HG03066 (cell line): ENCODE results near the gene CSNK1G1.

Source experiments
- ATAC-seq: cut with Tn5 transposase; IDR thresholded peaks from one replicate; pipeline ENCODE4 v1.9.1; 2021; ENCODE audit warnings: low read depth; ENCODE audit not compliant: unreplicated experiment

Gene CSNK1G1

DNA sequence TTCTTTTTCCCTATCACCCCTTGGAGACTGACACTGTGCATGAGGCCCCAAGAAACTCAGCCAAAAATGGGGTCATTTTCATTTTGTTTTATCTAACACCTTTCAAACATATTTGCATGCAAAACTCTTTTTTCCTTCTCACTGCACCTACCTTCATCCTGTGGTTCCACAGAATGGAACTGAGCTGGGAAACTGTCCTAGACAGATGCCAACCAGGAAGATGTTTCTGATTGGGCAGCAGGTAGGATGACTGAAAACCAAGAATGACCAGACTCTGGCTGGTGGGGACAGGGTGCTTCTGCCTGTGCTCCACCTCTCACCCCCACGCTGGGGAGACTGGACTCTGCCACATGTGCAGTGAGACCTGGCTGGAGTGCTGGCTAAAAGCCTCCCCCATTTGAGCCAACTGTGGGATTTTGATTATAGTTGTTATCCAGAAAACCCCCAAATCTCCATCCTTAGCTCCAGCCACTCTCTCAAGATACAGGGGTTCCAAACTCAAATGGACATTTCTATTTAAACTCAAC lies 198.3 kb downstream of the CSNK1G1 start:
- ATAC-seq, result no peak

DNA sequence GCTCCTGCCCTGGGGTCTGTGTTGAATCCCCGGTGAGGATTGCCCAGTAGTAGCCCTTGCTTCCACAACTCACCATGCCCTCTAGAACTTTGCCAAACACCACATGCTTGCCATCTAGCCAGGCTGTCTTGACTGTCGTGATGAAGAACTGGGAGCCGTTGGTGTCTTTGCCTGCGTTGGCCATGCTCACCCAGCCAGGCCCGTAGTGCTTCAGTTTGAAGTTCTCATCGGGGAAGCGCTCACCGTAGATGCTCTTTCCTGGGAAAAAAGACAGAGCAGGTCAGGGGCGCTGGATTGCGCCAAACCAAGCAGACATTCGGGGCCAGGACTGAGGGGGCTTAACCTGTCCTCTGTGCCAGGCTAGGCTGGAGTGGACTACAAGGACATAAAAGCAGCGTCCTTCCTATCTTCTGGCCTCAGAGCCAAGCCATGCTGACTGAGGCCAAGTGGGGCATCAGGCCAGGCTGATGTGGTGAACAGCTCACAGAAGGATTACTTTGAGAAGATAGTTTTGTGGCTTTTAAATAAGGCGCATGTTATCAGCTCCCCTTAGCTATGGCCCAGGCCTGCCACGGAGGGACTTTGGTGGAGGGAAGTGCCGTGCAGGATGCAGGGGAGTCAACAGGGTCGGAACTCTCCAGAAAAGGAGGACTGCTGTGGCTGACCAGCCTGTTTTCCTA lies 199.2 kb downstream of the CSNK1G1 start:
- no peak for ATAC-seq

DNA sequence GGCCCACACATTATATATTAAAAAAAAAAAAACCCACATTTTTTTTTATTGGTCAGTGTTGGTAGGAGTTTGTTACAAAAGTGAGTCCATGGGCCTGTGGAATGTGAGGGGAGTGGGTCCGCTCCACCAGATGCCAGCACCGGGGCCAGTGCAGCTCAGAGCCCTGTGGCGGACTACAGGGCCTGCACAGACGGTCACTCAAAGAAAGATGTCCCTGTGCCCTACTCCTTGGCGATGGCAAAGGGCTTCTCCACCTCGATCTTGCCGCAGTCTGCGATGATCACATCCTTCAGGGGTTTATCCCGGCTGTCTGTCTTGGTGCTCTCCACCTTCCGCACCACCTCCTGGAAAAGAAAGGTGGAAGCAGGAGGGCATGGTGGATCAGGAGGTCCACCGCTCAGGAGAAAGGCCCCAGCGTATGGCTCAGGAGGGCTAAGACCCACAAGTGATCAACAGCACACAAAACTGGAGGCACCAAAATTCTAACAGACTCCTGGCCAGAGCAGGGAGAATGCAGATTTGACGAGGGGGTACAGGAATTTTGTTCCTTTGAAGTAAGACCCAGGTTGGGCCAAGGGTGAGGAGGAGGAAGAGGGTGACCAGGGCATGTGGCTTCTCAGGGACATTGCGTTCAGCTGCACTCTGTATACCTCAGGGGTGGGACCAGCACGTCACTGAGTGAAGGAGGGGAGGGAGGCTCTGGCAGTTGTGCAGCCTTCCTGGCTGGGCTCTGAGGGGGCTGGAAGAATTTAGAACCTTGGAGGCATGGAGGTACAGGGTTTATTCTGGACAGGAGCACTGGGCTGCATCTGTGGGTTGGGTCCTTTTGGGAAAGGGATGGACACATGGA lies 199.9 kb downstream of the CSNK1G1 start:
- ATAC-seq, result no peak

DNA sequence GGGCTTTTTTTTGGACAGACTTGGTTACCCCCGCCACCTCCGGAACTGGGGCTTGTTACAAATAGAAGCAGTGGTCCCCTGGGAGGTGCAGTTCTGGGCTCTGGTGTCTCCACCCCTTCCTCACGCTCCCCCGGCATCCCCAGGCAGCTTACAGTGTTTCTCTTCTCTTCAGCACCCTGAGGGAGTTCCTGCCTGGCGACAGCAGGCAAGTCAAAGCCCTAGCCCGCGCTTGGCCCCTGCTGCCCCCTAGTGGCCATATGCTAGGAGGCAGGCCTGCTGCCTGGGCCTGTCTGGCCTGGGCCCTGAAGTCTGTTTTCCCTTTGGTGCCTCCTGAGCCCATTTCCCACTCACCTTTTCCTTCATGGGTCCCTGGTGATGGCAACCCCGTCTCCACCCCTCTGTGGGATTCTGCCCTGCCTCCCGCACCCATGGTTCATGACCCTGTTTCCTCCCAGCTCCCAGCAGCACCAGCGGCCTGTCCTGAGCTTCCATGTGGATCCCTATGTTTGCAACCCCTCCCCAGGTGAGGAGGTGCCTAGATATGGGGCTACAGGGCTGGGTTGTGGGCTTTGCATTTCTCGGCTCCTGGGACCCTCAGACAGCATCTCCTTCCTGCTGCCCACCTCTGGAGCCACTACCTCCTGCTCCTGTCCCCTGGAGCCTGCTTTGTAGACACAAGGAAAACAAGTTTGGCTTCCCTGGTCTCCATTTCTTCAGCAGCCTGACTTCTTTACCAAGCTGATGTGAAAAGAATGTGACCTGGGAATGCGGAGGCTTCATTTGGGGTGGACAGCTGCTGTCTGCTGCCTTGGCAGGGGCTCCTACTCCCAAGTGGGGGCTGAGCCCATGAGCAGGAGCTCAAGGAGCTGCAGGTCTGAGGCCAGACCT lies 202.2 kb downstream of the CSNK1G1 start:
- peak; percentile 65 for ATAC-seq

DNA sequence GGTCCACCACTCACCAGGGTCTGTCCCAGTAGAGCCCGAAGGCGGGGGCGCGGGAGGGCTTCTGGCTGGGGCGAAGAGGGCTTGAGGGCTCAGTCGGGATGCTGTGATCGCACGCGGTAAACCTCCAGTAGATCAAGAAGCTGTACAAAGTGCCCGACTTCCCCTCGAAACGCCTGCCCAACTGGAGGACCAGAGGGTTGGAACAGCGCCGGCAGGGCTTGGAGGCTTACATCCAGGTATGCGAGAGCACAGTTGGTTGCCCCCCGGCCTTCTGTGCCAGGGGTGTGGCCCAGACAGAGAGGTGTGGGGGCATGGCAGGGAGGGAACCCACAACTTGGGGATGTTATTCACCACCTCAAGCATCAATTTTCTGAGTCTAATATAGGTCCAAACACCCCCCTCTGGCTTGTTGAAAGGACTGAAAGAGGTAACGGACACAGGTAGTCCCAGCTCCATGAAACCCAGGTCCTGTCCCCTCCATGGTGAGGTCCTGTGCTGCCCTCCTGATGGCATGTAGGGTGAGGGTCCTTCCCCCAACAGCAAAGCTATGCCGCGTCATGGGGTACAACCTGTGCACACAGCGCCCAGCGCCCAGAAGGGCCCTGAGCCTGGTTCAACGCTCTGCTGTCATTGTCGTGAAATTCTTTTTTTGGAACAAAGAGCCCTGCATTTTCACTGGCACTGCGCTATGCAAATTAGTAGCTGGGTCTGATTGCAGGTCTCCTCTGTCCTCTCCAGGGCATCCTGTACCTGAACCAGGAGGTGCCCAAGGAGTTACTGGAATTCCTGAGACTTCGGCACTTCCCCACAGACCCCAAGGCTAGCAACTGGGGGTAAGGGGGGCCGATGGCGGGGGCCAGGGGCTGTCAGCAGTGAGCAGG lies 203.2 kb downstream of the CSNK1G1 start:
- ATAC-seq, result no peak

DNA sequence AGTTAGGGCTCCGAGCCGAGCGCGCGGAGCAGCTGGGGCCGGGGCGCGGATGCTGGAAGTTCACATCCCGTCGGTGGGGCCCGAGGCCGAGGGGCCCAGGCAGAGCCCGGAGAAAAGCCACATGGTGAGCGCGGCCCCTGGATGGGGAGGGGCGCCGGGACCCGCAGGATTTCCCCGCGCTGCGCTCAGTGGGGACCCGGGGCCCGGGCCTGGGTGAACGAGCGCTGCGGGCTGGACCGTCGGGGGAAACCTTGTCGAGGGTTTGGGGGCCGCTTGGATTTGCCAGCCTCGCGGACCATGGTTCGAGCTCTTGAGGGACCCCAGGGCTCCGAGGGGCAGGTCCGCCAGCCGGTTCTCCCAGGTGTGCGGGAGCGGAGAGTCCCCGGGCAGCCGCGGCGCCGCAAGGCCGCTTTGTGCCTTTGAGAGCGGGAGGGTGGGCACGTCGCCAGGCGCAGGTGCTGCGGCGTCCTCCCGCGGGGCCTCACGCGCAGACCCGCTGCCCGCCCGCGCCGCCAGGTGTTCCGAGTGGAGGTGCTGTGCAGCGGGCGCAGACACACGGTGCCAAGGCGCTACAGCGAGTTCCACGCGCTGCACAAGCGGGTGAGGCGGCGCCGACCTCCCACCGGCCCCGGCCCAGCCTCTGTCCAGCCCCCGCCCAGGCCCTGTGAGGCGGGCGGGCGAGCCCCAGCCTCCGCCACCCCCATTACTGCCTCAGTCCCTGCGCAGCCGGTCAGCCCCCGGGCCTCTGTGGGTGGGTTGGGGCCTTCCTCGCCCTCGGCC lies 204.1 kb downstream of the CSNK1G1 start, which contains the start of gene SNX22:
TSS of gene SNX22 (plus strand) at position 5 of the 780 bp plus-strand sequence. CDS start at position 50, 45 bp downstream.
- ATAC-seq, result peak; percentile 10

DNA sequence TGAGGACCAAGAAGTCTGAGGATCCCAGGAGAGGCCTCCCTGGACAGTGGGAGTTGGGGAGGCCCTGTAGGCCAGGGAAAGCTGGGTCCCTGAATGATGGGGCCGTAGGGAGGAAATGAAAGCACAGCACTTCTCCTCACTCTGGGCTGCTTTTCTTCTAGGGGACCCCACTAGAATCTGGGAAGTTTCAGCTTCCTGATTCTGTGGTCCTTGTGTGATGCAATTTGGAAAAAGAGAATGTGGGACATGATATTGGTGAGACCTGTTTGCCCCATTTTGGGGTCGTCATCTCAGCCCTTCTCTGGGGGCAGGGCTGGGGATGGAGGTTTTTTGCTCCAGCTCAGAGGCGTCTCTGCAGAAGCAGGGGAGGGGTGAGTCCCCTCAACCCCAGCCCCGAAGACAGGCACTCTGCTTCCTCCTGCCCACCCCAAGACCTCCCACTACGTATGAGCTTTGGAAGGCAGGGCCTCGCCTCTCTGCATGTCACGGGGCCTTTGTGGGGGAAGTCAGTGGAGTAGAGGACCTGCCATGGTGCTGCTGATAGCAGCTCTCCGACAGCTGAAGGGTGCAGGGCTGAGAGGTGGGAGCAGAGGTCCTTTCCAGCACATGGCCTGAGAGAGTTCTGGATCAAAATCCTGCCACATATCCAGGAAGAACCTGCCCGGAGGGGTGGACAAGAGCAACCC lies 205.9 kb downstream of the CSNK1G1 start:
- ATAC-seq, result no peak

DNA sequence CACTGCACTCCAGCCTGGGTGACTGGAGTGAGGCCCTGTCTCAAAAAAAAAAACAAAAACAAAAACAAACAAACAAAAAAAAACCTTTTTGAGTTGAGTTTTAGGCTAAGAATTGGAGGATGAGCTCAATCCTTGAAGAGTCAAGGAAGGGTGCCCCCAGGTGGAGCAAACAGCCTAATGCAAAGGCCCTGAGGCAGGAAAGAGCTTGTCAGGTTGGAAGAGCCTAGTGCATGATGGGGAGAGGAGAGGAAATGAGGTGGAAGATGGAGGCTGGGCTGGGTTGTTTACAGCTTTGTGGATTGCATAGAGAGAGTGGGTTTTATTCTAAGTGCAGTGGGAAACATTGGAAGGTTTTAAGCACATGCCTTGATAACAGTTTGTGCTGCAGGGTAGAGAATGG lies 206.5 kb downstream of the CSNK1G1 start:
- ATAC-seq, result no peak

DNA sequence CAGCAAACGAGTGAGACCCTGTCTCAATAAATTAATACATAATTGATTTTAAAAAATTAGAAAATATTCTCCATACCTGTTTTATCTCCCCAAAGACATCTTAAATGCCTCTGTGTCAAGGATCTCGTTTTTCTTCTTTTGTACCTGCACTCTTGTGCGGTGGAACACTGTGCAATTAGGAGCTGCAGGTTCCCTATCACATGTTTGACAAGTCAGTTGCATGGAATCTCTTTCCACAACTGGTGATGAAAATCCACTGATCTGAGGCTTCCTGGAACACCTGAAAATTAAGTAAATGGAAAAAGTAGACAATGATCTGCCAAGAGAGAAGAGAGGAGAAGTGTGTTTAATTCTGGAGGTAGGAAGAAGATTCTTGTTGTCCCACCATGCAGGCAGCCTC lies 207.4 kb downstream of the CSNK1G1 start:
- no peak for ATAC-seq

DNA sequence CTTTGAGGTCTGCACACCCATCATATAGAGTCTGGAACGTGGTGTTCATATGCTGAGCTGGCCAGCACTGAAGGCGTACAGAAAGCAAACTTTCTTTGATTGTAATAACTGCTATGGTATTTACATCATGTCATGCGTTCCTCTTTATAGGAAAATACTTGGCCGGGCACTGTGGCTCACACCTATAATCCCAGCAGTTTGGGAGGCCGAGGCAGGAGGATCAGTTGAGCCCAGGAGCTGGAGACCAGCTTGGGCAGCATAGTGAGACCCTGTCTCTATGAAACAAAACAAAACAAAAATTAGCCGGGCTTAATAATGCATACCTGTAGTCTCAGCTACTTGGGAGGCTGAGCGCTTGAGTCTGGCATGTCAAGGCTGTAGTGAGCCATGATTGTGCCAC lies 207.8 kb downstream of the CSNK1G1 start:
- ATAC-seq, result no peak

DNA sequence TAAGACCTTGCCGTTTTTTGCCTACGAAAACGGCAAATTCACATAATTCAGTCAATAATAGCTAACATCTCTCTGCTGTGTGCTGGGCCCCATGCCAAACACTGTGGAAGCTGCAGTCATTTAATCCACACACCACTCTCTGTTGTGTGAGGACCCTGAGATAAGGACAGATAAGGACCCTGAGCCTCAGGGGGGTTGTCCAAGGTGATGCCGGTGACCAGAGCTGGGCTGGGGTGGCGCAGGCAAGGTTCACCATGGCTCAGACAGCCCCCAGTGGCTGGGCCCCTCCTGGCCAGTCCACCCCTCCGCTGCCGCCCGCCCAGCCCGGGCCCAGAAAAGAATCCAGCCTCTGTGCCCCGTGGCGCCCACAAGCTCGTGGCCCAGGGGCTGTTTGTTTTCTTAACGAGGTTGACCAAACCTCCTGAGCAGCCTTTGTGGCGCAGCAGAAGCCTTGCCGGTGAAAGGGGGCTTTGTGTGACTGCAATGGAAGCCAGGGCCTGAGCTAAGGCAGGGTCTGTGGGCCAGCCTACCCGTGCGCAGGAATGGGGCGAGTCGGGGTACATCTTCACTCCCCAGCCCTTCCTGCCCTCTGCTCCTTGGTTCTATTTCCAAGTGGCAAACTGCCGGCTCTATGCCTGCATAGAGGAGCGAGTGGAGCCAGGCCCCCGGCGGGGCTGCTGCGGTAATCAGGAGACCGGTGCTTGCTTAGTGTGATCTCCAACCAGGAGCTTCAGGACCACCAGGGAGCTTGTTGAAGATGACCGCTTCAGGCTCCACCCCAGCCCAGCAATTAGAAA lies 208.9 kb downstream of the CSNK1G1 start:
- ATAC-seq, result no peak

DNA sequence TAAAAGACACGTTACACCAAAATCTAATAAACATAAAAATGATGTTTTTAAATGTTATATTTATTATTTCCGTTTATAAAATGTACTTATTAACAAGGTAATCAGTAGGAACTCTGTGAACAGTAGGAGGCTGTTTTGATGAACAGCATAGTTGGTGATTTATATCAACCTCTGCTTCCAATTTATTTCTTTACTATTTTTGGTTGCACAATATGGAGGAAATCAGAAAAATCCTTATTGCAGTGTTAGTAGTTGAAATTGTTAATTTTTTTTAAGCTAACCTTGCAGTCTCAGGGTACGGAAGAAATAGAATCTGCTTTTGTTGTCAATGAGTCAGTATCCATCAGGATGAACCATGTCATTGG lies 209.5 kb downstream of the CSNK1G1 start:
- no peak for ATAC-seq

DNA sequence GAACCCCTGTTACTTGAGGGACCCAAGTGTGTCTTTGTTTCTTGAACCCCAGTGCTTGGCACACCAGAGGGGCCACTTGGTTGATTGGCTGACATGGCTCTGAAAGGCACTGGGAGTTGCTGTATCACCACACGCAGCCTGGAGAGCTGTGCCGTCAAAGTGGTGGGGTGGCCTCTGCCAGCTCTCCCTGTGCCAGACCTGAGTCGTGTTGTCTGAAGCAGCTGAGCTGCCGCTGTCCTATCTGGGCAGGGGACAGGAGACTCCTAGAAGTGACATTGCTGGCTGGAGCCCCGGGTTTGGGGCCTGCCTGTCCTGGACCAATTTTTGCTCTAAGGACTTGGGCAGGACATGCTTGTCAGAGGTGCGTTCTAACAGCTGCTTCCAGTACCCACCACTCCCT lies 209.9 kb downstream of the CSNK1G1 start:
- no peak for ATAC-seq

DNA sequence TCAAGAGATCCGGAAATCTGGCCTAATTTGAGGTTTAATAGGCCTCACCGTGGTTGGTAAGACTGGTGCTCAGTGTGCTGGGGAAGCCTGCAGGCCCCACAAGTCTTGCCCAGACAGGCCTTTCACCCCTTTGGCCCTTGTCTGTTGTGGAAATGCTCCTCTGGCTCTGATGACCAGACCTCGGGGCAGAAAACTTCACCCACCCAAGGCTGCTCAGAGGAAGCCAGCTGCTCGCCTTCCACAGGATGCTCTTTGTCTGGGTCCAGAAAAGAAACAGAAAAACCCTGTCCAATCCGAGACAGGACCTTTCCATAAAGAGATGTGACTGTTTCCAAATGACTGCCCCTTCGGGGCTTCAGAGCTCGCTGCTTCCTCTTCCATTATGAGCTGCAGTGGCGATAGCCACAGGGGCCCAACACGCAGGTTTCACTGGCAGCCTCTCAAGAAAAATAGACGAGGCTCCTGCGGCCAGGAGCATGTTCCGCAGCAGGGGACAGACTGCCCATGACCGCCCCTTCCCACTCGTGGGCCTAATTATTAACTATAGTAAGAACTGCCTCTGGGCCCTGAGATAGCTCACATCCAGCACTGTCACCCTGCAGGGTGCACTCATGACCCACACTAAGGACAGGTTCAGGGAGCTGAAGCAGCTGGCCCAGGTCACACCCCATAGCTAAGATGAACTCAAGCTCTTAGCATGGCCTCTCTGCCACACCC lies 211.2 kb downstream of the CSNK1G1 start:
- ATAC-seq, result peak; percentile 72

DNA sequence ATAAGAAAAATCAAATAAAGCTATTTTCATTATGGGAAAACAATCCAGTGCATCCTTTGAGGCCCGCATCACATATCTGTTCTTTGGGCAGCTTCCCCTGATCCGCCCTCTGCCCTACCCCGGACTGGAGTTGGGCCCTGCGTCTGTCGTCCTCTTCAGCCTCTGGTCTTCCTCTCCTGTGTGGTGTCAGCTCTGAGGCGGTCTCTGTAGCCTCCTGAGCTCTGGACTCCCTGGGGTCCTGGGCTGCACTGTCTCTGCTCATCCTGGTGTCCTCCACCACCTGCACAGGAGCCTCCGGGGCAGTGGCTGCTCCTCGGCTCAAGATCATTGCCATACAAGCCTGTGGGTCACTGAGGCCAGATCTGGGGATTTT lies 211.8 kb downstream of the CSNK1G1 start:
- no peak for ATAC-seq

DNA sequence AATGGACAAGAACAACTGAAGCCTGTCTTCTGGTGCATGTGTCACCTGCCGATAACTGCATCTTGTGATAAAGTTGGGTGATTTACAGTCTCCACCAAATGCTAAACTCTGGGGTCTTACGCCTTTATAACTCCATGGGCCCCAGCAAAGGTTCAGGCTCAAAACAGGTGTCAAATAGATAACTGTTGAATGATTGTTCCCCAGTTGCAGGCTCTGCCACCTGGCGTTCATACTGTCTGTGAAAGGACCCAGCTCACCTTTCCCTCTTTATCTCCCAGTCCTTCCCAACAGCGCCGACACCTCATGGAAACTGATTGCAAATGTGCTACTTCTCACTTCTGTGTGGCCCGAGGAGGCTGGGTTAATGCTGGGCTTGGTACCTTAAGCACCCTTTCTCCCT lies 212.7 kb downstream of the CSNK1G1 start:
- no peak for ATAC-seq
